Superior temporal gyrus (tissue), 1 donor: ENCODE measurements around the gene HOXB8.

ENCODE experiments used
- DNase-seq: peaks from one replicate; pipeline ENCODE4 v3.0.0-alpha.2; 2016; ENCODE audit errors: extremely low spot score

HOXB8 gene

DNA sequence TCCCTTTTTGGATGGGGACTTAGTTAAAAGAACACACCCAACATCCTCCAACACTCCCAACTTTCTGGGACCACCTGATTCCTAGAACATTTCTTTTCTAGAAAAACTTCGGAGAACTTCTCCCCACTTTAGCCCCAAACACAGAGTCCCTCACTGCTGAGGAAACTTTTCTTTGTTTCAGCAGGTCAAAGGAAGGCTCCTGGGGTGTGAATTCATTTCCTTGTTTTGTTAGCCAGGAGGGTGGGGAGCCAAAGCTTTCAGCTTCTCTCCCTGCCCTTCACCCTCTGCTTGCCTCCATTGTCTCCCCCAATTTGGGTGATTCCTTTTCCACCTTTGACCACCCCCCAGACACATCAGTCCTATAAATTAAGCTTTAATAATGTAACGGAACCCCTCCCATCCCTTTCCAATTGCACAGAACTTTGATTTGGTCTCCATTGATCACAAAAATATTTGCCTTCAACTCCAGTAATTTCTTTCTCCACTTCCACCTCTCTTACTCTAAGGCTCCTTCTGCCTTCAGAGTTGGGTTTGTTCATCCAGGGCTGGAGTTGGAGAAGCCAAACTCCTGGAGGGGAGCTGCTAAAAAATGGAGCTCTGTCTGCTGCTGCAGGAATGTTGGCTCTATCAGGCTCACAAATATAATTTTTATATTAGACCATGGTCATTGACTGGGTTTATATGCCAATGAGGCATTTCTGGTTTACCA lies 47.3 kb downstream of the HOXB8 start:
- DNase-seq: no peak

DNA sequence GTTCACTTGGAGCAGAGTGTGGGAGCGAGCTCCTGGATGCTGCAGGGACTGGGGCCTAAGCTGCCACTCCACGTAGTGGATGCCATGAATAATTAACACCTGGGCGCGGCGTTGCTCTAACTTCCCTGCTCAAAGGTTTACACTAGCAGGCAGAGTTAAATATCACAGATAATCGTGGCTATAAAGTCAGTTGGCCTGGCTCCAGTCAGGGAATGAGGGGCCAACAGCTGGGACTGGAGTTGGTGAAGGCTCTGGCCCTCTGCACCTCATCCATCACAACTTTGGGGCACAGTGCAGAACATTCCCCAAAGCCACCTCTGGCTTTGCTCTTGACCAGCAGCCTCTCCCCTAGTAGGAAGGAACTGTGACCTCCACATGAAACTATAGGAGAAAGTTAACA lies 47.9 kb downstream of the HOXB8 start:
- DNase-seq: no peak

DNA sequence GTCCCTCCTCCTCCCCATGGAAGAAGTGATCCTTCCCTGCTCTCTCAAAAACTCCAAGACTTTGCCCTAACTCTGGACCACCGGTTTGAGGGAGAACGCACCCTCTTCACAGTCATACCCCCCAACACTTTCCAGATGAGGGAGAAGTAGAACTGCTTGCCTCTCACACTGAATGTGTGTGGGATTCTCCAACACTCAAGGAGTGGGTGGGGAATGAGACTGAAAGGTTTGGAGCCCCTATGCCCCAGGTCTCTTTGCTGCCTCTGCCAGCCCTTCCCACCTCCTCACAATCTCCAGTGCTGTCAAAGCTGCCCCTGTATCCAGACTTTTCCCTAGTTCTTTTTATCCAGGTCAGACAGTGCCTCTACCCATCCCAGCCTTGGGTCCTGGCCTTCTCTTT lies 48.4 kb downstream of the HOXB8 start:
- no peak for DNase-seq

DNA sequence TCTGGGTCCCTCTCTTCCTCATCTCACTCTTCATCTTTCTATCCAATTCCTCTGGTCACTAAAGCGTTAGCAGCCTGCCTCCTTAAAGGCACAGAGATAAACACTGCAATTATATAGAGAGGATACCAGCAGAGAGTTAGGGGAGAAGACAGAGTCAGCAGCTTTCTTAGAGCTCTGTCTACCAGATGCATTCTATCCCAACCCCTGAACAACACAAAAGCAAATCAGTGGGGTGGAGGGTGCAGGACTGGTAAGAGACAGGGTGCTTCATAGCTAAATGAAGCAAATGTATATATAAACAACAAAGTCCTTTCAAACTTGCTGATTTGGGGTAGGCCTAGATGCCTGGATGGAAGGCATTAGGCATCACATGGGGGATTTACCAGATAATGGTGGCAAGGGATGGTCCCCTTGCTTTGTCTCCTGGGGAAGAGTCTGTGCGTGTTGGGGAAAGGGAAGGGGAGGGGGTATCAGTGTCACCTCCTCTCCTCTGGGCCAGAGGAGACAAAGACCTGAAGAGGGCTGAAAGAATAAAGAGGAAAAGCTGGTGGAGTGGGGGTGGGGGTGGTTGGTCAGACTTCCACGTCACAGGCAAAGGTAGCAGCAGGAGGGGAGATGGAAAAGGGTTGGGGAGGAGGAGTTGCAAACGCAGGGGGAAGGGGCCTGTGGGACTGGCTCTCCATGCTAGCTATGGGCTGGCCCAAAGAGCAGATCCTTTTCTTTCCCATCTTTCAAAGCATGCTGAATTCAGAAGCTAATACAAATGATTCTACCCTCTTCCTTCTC lies 49.0 kb downstream of the HOXB8 start:
- DNase-seq: no peak

DNA sequence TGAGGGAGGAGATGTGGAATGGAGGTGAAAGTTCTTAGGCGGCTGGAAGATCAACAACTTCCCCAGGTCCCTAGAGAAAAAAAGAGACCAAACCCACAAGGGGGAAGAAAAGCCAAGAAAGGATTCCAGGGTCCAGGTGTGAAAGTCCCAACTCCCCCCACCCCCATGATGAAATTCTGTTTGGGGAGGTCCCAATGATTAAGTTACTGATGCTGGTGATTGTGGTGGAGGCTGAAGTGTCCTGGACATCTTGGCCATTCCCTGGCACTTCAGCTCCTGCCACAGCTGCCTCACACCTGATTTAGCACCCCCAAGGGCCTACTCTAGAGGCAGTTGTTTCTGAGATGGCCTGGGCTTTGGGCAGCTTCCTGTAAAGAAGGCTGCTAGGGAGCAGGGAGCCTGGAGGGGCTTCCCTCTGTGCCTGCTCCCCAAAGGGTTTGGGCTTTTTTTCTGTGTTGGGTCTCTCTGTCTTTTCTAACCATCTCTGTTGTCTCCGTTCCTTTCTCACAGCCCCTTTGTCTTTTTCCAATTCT lies 50.0 kb downstream of the HOXB8 start:
- DNase-seq: no peak

DNA sequence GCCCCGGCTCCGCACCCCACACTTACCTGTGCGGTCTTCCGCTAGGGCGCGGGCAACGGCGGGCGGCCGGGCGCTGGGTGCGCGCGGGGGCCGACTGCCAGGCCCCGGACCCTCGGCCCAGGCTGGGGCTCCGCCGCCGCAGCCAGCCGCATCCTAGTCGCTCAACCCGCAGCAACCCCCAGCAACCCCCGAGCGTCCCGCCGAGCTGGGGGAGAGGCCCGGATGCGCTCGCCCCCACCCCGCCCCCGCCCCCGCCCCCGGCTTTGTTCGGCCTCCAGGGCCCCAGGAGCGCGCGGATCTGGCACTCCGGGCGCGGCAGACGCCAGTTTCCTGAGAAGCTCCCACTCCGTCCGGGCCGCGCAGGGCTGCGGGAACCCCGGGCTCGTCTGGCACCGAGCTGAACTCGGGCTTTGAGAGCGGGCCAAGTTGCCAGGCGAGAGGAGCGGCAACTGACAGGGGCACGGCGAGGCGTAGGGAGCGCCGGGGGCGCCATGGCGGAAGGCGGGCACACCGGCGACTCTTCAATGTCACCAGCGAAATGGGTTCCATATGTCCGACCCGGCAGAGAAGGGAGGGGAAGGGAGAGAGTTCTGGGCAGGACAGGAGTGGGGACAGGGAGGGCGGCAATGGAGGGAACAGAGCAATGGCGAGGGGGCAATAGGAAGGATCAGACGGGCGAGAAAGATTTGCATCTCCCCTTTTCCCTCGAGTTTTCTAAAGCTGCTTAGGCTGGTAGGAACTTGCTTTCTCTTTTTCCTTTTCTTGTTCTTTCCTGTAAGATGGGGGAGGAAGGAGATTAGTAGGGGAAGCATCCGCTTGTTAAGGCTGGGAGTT lies 50.7 kb downstream of the HOXB8 start:
- DNase-seq: no peak

DNA sequence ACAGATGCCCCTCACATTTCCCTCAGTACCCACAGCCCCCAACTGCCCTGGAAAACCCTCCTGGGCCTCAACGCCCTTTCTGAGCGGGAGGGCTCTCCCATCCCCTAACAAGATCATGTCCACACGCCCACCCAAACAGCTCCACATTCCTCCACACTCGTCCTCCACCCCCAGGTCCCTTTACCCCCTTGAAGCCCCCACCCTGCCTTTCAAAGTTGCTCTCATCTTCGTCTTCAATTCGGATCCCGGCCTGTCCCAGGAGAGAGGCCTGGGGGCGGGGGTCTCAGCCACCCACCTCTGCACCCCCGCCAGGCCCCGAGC lies 51.3 kb downstream of the HOXB8 start:
- no peak for DNase-seq

DNA sequence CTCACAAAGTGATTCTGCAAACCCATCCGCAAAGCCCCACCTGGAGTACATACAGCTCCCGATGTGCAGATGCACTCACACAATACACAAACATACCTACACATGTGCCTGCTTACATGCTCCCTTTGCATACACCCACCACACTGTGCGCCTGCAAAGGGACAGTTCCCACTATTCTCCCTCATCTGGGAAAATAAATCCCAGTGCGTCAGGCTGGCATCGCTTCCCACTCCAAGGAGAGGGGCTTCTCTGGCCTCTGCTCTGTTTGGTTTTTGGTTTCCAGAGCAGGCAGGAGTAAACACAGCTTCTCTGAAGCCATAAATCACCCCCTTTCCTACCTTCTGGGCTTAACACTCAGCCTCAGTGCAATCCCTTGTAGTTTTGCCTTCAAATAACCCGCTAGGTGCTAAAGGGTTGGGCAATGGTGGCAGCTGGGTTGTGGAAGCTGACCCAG lies 51.7 kb downstream of the HOXB8 start:
- no peak for DNase-seq

DNA sequence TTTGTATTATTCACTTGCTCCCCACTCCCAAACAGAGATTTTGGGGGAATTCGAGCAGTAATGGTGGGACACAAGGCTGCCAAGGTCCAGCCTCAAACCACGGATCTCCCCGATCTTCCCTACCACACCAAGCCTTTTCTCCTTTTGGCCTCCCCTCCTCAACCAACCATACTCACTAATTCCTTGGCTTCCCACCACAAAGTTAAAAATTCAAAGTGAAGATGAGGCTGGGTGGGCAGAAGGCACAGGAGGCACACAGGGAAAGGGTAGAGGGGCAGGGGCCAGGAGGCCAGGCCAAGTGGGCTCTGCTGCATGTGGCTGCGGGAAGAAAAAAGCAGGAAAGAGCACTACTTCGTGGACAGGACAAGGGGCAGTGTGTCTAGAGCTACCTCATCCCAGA lies 52.2 kb downstream of the HOXB8 start:
- DNase-seq: no peak
